Activated naive CD4-positive, alpha-beta T cell treated with anti-CD3 and anti-CD28 coated beads for 36 hours (primary cell): ENCODE results near the gene NOL11. TPM values are rescaled to one million over a fixed set of nuclear protein-coding genes. Genes with fewer than 3 reads are reported as not detected.
A peak's percentile ranks its signal among the peaks of the same experiment; 100 is the strongest.
"Not testable (repeated sequence)": the region's sequence is repeated elsewhere in the genome, so short reads cannot be mapped to it uniquely, and the experiment has no call there.

Experiments used
- CTCF ChIA-PET: fragments of 350-600 bp; sonication (Branson Sonifier 250); formaldehyde crosslinking; loops from one replicate; lab custom pipeline; 2021; ENCODE audit warnings: antibody characterized with exemption; lab: Charles Lee
- DNase-seq: peaks from one replicate; pipeline ENCODE4 v3.0.0-alpha.2; 2020
- H3K27ac Mint-ChIP-seq: one replicate; pipeline ENCODE4 v1.8.0; 2021; ENCODE audit warnings: mild to moderate bottlenecking, mixed read lengths
- H3K27me3 Mint-ChIP-seq: one replicate; pipeline ENCODE4 v1.8.0; 2021; ENCODE audit warnings: low read depth, mixed read lengths
- H3K36me3 Mint-ChIP-seq: one replicate; pipeline ENCODE4 v1.8.0; 2021; ENCODE audit warnings: low read depth, mixed read lengths
- H3K4me1 Mint-ChIP-seq: one replicate; pipeline ENCODE4 v1.8.0; 2021; ENCODE audit warnings: low read depth, mixed read lengths
- H3K4me3 Mint-ChIP-seq: one replicate; pipeline ENCODE4 v1.8.0; 2021; ENCODE audit warnings: mild to moderate bottlenecking, moderate library complexity, mixed read lengths
- H3K9me3 Mint-ChIP-seq: one replicate; pipeline ENCODE4 v1.8.0; 2021; ENCODE audit warnings: mixed read lengths
- intact Hi-C: fragments of 100-400 bp; cut with micrococcal nuclease; formaldehyde crosslinking; loops from one replicate; pipeline ENCODE4 v1.15.1; 2023
- total RNA-seq, 2 experiments: library from RNA; stranded (reverse); gene quantifications; one replicate each; pipeline ENCODE4 v1.2.3, GENCODE V29; 2021

NOL11 gene
- total RNA-seq, 2 experiments from 2014 or later = 49.7 to 54.1 TPM

DNA sequence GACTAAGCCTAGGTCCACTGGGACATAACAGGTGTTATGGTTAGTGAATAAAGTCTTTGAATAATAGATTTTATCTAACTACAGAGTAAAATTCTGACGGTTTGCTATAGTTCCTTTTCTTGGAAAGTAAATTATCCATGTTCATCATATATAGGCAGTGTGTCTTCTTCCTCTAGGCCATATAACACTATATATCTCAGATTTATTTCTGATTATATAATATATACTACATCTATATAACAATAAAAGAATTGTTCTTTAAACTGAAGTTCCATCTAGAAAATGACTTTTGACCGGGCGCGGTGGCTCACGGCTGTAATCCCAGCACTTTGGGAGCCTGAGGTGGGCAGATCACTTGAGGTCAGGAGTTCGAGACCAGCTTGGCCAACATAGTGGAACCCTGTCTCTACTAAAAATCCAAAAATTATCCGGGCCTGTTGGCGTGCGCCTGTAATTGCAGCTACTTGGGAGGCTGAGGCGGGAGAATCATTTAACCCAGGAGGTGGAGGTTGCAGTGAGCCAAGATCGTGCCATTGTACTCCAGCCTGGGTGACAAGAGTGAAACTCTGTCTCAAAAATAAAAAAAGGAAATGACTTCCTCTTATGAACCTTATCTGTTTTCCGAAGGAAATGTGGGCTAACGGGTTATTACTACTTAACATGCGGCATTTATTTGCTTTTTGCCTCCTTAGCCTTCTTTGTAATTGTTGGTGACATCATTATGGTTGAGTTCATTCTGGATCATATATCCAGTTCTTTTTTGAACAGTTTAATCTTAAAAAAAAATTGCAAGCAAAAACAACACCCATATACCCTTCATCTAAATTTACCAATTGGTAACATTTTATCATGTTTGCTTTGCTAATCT lies 29.2 kb downstream of the NOL11 start:
- H3K9me3 Mint-ChIP-seq = no peaks in the 10 kb centered on the region
- CTCF ChIA-PET = interaction anchor here (0.6 kb wide), 1 partner anchor 86 kb away, joined by 3 read pairs; no protein-coding TSS in a partner anchor
- no peak overlapping the region for H3K27ac Mint-ChIP-seq
- intact Hi-C loops = no loop called here
- DNase-seq = no peak
- H3K36me3 Mint-ChIP-seq = peaks cover 44% of the 10 kb centered on the region
- H3K27me3 Mint-ChIP-seq = no peaks in the 10 kb centered on the region
- no peaks in the 10 kb centered on the region for H3K4me1 Mint-ChIP-seq
- H3K4me3 Mint-ChIP-seq = no peak overlapping the region

- no peak for DNase-seq
- intact Hi-C loops = no loop called here
- Mint-ChIP-seq H3K27me3 (no peaks in the 10 kb centered on the region), H3K36me3 (peaks cover 44% of the 10 kb centered on the region), H3K4me3 (no peak overlapping the region), H3K9me3 (no peaks in the 10 kb centered on the region), H3K27ac (no peak overlapping the region), H3K4me1 (no peaks in the 10 kb centered on the region)
- CTCF ChIA-PET = no interaction called here
Observed at GRCh38 chr17:67747681-67748235, 30.0 kb downstream of the NOL11 start.

DNA sequence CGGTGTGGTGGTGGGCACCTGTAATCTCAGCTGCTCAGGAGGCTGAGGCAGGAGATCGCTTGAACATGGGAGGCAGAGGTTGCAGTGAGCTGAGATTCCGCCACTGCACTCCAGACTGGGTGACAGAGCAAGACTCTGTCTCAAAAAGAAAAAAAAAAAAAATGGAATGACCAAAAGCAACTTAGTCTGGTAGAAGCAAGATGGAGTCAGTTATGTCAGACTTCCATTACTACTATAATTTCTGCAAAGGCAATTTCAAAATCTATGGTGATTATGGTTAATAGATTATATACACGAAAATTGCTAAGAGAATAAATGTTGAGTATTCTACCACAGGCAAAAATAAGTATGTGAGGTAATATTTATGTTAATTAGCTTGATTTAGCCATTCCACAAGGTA lies 32.3 kb downstream of the NOL11 start:
- Mint-ChIP-seq H3K36me3 (peaks cover 45% of the 10 kb centered on the region), H3K4me3 (no peak overlapping the region)
- DNase-seq = no peak

GRCh38 chr17:67751101-67752074 lies 33.7 kb downstream of the NOL11 start:
- Mint-ChIP-seq H3K27ac (no peak overlapping the region), H3K27me3 (no peaks in the 10 kb centered on the region), H3K9me3 (no peaks in the 10 kb centered on the region), H3K4me1 (peaks cover 6% of the 10 kb centered on the region), H3K4me3 (no peak overlapping the region), H3K36me3 (peaks cover 52% of the 10 kb centered on the region)
- CTCF ChIA-PET = interaction anchor here (0.9 kb wide), 1 partner anchor 73 kb away, joined by 3 read pairs; the partner anchor contains the start of gene BPTF
- intact Hi-C loops = no loop called here
- no peak for DNase-seq

More for the DNA sequence above, 32.3 kb downstream of the NOL11 start:
- no peaks in the 10 kb centered on the region for H3K4me1 Mint-ChIP-seq
- no peaks in the 10 kb centered on the region for H3K9me3 Mint-ChIP-seq
- no peaks in the 10 kb centered on the region for H3K27me3 Mint-ChIP-seq
- intact Hi-C loops = no loop called here
- H3K27ac Mint-ChIP-seq = no peak overlapping the region
- CTCF ChIA-PET = no interaction called here

GRCh38 chr17:67752160-67752559 lies 34.4 kb downstream of the NOL11 start:
- DNase-seq, H3K27me3 Mint-ChIP-seq, H3K4me1 Mint-ChIP-seq, H3K9me3 Mint-ChIP-seq, H3K4me3 Mint-ChIP-seq, intact Hi-C loops, H3K27ac Mint-ChIP-seq: not testable (repeated sequence)
- H3K36me3 Mint-ChIP-seq = peaks cover 49% of the 10 kb centered on the region
- CTCF ChIA-PET = interaction anchor here (0.7 to 0.9 kb wide), 2 partner anchors 73 to 745 kb away, joined by 3 read pairs; partner anchors contain the start of gene BPTF

GRCh38 chr17:67753026-67753425 lies 35.3 kb downstream of the NOL11 start:
- intact Hi-C loops = no loop called here
- Mint-ChIP-seq H3K4me1 (peaks cover 7% of the 10 kb centered on the region), H3K27me3 (no peaks in the 10 kb centered on the region), H3K36me3 (peaks cover 40% of the 10 kb centered on the region), H3K27ac (no peak overlapping the region), H3K4me3 (no peak overlapping the region), H3K9me3 (no peaks in the 10 kb centered on the region)
- CTCF ChIA-PET = no interaction called here
- DNase-seq = no peak

DNA sequence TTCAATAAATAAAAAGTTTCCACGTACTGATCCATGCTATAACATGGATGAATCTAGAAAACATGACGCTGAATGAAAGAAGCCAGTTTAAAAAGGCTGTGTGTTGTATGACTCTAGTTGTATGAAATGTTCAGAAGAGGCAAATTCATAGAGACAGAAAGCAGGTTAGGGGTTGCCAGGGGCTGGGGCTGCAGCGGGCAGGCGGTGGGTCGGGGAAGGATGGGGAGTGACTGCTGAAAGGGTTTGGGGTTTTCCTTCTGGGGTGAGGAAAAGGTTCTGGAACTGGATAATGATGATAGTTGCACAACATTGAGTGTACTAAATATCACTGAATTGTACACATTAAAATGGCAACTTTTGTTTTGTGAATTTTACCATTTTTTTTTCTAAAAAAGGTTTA lies 36.3 kb downstream of the NOL11 start:
- Mint-ChIP-seq H3K4me1 (peaks cover 7% of the 10 kb centered on the region), H3K4me3 (no peak overlapping the region), H3K27me3 (no peaks in the 10 kb centered on the region), H3K9me3 (no peaks in the 10 kb centered on the region), H3K36me3 (peaks cover 31% of the 10 kb centered on the region), H3K27ac (no peak overlapping the region)
- no peak for DNase-seq
- CTCF ChIA-PET = interaction anchor here (0.7 kb wide), 1 partner anchor 48 kb away, joined by 3 read pairs; no protein-coding TSS in a partner anchor
- intact Hi-C loops = no loop called here

DNA sequence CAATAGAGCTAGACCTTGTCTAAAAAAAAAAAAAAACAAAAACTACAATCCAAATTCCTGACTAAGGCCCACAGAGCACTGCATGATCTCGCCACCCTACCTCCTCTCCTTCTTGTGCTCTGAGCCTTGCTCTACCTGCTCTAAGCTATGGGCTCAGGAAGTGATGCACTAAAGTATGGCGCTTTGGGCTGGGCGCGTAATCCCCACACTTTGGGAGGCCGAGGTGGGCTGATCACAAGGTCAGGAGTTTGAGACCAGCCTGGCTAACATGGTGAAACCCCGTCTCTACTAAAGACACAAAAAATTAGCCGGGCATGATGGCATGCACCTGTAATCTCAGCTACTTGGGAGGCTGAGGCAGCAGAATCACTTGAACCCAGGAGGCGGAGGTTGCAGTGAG lies 37.0 kb downstream of the NOL11 start:
- Mint-ChIP-seq H3K27ac (peak overlapping the region; percentile 30), H3K36me3 (peaks cover 26% of the 10 kb centered on the region)
- H3K9me3 Mint-ChIP-seq, H3K4me1 Mint-ChIP-seq, H3K4me3 Mint-ChIP-seq, DNase-seq, H3K27me3 Mint-ChIP-seq, CTCF ChIA-PET, intact Hi-C loops: not testable (repeated sequence)

DNA sequence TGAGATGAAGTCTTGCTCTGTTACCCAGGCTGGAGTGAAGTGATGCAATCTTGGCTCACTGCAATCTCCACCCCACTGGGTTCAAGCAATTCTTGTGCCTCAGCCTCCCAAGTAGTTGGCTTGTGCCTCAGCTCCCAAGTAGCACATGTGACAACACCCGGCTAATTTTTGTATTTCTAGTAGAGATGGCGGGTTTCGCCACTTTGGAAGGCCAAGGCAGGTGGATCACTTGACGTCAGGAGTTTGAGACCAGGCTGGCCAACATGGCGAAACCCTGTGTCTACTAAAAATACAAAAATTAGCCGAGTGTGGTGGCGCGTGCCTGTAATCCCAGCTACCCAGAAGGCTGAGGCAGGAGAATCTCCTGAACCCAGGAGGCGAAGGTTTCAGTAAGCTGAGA lies 39.0 kb downstream of the NOL11 start:
- H3K4me3 Mint-ChIP-seq, DNase-seq, H3K27ac Mint-ChIP-seq, H3K27me3 Mint-ChIP-seq, CTCF ChIA-PET, intact Hi-C loops, H3K4me1 Mint-ChIP-seq, H3K9me3 Mint-ChIP-seq: not testable (repeated sequence)
- peaks cover 15% of the 10 kb centered on the region for H3K36me3 Mint-ChIP-seq

DNA sequence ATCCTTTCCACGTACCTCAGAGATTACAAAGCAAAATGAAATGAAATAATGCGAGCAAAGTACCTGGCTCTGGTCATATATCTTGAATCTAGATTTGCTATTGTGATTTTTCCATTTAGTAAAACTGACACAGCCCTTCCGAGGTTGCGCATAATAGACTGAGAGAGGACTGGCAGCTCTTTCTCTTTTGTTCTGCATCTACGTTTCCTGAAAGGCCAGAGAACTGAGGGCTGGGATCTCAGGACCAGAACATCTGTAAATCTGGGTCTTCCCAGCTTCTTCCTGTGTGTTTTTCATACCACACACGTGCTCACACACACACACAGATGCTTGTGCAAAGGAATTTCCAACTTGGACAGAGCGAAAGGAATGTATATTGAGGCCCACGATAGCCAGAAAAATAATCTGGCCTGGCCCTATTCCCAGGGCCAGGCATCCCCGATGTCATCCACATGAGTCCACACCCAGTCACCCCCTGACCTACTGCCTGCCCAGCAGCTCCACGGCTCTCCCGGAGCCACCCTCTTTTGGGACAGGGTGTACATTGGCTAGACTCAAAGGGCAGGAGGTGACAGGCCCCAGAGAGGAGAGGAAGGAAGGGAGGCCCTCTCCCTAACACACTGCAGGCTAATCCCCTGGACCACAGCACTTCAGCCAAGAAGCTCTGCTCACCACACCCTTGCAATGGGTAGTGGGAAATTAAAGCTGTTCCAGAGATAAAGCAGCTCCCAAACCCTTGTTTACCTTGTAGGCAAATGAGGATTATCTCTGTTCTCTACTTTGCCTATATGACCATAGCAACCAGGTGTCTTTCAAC lies 41.8 kb downstream of the NOL11 start:
- no peaks in the 10 kb centered on the region for H3K9me3 Mint-ChIP-seq
- H3K27ac Mint-ChIP-seq = no peak overlapping the region
- H3K36me3 Mint-ChIP-seq = peaks cover 8% of the 10 kb centered on the region
- intact Hi-C loops = no loop called here
- no peak for DNase-seq
- H3K4me1 Mint-ChIP-seq = peaks cover 7% of the 10 kb centered on the region
- no peaks in the 10 kb centered on the region for H3K27me3 Mint-ChIP-seq
- CTCF ChIA-PET = no interaction called here
- H3K4me3 Mint-ChIP-seq = no peak overlapping the region

DNA sequence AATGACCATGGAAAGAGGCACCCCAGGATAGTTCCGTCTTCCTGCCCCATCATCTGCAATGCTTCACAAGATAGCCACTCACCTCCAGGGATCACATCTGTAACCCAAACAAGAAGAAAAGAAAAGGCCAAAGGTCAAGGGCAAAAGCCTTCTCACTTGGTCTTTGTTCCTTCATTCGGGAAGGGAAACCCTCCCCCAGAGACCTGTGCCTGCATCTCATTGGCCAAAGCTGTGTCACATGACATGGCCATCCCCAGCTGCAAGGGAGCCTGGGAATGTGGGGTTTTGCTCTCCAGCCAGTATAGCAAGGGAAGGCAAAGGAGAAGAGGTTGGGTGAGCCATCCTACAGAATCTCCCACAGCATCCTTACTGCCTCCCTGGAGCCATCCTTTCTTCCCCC lies 47.9 kb downstream of the NOL11 start:
- no peaks in the 10 kb centered on the region for H3K27me3 Mint-ChIP-seq
- no peaks in the 10 kb centered on the region for H3K4me1 Mint-ChIP-seq
- no peaks in the 10 kb centered on the region for H3K9me3 Mint-ChIP-seq
- CTCF ChIA-PET = interaction anchor here (0.7 to 0.9 kb wide), 2 partner anchors 21 to 34 kb away, joined by 3 read pairs; no protein-coding TSS in a partner anchor
- H3K36me3 Mint-ChIP-seq = no peaks in the 10 kb centered on the region
- no peak for DNase-seq
- intact Hi-C loops = no loop called here
- no peak overlapping the region for H3K27ac Mint-ChIP-seq
- no peak overlapping the region for H3K4me3 Mint-ChIP-seq
